PC-3 (cell line): ENCODE data around the gene AGRN.

Experiments used
- EZH2 ChIP-seq: fragments of 300-600 bp; sonication (generic); IDR thresholded peaks from one replicate; pipeline ENCODE4 v1.6.1; 2017; ENCODE audit warnings: antibody characterized with exemption, mild to moderate bottlenecking, low read length; ENCODE audit not compliant: unreplicated experiment
- EZH2phosphoT487 ChIP-seq: fragments of 300-600 bp; sonication (generic); IDR thresholded peaks from 2 replicates; pipeline ENCODE4 v1.6.1; 2018; ENCODE audit warnings: mild to moderate bottlenecking, antibody characterized with exemption, low read length, borderline replicate concordance
- TF ChIP-seq, protein P1 (sequence below): fragments of 300-600 bp; sonication (generic); conservative IDR thresholded peaks from 2 replicates; pipeline ENCODE4 v1.5.1; 2017; ENCODE audit warnings: antibody characterized with exemption, low read depth, mild to moderate bottlenecking, low read length

GRCh38 chr1:1025730-1026129 is 5.8 kb downstream of the AGRN start:
- TF ChIP-seq, protein P1, sequence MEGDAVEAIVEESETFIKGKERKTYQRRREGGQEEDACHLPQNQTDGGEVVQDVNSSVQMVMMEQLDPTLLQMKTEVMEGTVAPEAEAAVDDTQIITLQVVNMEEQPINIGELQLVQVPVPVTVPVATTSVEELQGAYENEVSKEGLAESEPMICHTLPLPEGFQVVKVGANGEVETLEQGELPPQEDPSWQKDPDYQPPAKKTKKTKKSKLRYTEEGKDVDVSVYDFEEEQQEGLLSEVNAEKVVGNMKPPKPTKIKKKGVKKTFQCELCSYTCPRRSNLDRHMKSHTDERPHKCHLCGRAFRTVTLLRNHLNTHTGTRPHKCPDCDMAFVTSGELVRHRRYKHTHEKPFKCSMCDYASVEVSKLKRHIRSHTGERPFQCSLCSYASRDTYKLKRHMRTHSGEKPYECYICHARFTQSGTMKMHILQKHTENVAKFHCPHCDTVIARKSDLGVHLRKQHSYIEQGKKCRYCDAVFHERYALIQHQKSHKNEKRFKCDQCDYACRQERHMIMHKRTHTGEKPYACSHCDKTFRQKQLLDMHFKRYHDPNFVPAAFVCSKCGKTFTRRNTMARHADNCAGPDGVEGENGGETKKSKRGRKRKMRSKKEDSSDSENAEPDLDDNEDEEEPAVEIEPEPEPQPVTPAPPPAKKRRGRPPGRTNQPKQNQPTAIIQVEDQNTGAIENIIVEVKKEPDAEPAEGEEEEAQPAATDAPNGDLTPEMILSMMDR, result no peak
- TF ChIP-seq EZH2, result no peak
- no peak for TF ChIP-seq EZH2phosphoT487
